GM21825 (cell line): ENCODE data around the gene MN1.

Experiments
- ATAC-seq: cut with Tn5 transposase; IDR thresholded peaks from one replicate; pipeline ENCODE4 v1.9.1; 2021; ENCODE audit warnings: mild to moderate bottlenecking, moderate library complexity; ENCODE audit not compliant: unreplicated experiment

Gene MN1

DNA sequence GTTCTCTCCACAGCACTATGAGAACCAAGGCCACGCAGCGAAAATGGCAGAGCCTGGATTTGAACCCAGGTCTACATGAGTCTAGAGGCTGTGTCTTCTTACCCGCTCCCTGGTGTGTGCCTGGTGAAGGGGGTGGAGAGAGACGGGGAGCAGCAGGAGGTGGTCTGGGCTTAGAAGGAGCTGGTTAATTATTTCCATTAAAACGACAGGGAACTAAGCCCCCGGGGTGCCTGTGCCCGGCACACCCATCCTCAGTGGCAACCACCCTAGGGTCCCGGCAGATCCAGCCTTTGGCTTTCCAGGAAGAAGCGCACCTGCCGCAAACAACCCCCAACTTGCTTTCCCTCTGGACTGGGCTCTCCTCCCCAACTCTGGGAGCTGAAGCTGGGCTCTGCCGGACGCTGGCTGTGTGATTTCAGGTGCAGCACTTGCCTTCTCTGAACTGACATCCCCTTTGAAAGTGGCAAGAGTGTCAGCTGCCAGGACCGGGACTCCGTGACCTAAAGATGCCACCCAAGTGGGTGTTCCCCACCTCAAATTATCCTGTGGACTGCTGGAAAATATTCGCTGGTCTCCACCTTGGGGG lies 35.8 kb downstream of the MN1 start:
- no peak for ATAC-seq

DNA sequence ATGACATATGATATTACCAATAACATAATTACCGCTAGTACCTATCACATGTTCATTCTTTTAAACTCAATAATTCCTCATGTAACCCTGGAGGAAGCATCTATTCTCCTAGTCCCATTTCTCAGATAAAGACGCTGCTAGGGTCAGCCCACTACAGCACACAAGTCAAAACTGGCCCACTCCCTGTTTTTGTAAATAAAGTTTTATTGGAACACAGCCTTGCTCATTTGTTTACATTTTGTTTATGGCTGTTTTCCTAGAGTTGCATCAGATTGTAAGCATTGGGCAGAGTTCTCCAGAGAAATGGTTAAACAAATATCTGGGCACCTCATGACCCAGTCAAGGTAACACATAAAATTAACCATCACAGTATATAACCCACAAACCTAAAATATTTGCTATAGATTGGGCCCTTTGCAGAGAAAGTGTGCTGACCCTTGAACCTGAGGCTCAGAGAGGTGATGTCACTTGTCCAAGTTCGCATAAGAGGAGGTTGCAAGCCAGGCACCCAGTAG lies 36.8 kb downstream of the MN1 start:
- ATAC-seq, result no peak

DNA sequence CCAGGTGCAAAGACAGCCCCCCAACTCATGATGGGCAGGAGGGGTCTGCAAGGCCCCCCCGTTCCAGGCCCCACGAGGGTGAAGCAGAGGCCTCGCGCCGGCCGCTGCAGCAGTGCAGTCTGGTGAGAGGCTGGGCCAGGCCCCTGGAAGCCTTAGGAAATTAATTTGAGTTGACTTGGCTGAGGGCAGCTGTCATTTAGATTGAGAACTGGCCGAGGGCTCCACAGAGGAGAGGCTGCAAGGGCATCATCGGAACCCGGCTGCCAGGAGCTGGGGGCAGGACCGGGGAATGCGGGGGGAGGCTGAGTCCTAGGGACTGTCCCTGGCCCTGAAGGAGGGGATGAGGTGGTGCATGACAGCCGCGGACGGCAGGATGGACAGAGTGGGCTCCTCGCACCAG lies 39.9 kb downstream of the MN1 start:
- ATAC-seq, result no peak

GRCh38 chr22:27761000-27761399 lies 40.6 kb downstream of the MN1 start:
- no peak for ATAC-seq

DNA sequence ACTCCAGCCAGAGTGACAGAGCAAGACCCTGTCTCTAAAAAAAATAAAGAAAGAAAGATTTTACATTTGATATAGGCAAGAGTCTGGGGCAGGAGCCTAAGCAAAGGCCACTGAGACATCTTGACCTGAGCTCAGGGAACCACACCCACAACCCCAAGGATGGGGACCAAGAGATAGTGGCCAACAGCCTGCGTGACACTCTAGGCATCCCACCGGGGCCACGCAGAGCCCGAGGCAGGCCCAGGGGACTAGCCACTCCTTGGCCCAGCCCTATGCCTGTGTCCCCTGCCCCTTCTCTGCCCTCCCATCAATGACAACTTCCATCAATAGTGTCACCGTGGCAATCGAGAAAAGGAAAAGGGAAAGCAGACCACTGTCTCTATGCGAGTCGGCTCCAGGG lies 41.1 kb downstream of the MN1 start:
- no peak for ATAC-seq

DNA sequence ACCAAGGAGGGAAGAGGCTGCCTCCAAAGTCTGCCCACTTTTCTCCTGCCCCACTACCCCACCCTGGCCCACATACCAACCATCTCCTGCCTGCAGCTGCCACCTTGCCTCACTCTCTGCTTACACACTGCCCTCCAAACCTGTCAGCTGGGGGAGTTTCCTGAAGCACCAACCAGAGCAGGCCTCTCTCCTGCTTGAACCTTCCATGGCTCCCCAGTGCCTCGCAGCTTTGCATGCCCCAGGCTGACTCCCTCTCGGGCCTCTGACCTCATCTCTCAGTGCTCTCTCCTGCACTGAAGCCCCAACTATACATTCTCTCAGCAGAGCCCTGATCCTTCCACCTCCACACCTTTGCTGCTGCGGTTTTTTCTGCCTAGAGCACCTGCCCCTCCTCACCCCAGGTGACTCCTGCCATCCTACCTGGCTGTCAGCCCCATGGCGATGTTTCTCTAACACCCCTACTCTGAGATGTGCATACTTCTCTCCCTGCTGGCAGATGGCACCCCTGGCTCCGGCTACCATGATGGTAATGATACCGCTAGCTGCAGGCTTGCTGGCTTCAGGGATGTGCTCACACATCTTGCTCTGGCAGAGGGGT lies 43.5 kb downstream of the MN1 start:
- no peak for ATAC-seq

DNA sequence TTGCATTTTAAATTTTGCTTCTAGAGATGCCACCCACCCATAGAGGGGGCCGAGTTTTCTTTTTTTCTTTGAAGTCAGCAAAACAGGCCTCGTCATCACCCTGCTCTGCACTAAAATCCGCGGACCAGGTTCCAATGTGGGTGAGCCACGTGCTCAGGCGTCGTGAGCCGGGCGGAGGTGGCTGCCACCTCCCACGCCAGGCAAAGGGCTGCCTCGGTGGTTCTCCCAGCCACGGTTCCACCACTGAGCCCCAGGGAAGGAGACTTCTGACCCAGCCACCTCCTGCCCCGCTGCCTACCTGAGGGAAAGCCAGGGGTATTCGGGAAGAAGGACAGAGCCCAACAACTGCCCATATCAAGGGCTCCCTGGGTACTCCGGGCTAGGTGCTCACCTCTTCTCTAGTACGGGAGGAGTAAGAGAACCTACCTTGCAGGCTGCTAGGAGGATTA lies 45.3 kb downstream of the MN1 start:
- ATAC-seq, result no peak

DNA sequence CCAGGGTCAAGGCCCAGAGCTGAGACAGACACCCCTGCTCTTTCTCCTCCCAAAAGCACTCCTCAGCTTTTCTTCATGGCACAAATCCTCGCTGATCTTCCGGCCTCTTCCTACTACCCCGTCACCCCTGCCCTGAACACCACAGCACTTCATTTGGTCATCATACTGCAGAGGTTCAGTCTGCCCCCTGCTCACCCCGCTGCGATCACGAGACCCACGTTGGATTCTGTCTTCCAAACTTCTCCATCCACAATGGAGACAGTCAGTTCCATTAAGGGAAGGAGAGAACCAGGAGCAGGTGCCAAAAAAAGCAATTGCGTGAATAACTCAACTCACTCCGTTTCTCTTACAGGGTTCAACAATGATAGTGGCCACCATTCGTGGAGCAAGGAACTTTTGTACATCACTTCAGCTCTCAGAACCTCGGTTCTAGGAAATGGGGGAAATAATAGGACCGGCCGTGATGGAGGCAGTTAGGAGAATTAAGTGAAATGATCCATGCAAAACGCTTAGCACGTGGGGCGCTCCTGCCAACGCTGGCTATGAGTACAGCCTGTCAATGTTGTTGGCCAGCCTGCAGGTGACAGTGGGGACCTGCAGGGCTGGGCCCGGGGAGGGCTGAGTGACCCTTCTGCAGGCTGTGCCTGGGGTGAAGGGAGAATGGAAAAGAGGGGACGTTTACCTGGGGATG lies 45.9 kb downstream of the MN1 start:
- ATAC-seq, result no peak

DNA sequence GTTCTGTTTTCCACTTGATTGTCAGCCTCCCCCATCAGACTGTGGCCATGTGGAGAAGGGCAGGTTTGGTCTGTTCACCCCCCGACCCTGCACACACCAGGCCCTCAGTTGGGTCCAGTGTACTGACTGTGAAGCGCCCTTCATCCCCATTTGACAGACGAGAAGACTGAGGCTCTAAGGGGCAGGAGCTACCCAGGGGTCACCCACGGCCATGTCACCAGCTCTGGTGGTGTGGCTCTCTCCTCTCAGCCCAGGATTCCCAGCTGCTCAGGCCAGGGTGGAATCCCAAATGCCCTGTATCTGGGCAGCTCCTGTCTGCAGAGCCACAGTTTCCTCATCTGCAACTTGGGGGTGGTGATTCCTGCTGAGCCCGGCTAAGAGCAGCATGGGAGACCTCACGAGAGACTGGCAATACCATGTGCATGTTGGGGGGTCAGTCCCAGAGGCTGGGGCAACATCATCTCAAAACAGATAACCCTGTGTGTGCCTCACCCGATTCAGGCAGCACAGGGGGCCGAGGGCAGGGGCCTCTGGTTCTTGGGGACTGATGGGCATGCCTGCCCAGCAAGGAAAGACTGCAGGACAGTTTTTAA lies 46.6 kb downstream of the MN1 start:
- ATAC-seq, result no peak

- no peak for ATAC-seq
Observed at GRCh38 chr22:27754247-27754887, 47.2 kb downstream of the MN1 start.

GRCh38 chr22:27752771-27753170 lies 48.8 kb downstream of the MN1 start:
- no peak for ATAC-seq

- no peak for ATAC-seq
Observed at GRCh38 chr22:27752141-27752540, 49.4 kb downstream of the MN1 start.

GRCh38 chr22:27751277-27752070 lies 50.1 kb downstream of the MN1 start:
- ATAC-seq, result no peak

GRCh38 chr22:27750584-27751265 lies 50.8 kb downstream of the MN1 start:
- no peak for ATAC-seq

GRCh38 chr22:27749597-27750225 lies 51.8 kb downstream of the MN1 start:
- ATAC-seq, result no peak

DNA sequence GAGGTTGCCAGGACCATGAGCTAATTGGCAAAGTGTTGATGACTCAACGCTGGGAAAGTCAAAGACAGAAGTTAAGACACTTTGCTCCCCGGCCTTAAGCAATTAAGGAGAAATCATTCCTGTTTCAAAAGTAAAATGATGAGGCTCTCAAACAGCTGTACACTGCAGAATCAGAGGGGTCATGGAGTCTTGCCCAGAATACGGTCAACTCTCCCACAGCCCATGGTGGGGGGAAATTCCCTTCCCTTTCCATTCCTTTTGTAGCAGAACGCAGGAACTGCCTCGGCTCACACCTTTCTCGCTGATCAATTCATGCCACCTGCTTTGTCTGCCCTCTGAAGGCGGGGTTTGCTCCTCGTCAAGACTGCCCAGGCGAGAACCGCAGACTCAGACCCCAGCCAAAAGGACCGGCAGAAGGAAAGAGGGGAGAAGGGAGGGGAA lies 52.8 kb downstream of the MN1 start:
- ATAC-seq, result no peak

DNA sequence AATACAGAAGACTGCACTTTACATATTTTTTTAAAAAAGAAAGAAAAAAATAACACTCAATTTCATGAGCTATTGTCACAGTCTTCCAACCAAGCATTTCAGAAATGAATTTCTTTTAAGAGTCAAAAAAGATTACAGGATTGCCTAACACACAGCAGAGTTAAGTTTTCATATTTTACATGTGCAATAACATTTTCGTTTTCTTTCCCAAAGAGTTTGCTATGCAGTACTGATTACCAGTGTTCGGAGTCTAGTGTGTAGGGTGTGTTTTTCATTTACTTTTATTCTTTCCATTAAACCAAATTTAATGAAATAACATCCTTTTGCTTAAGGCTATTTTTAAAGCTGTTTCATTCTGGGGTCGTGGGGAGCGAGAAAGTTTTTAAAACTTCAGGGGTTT lies 53.2 kb downstream of the MN1 start:
- no peak for ATAC-seq

GRCh38 chr22:27747396-27748221 lies 53.9 kb downstream of the MN1 start:
- no peak for ATAC-seq

GRCh38 chr22:27746918-27747317 lies 54.6 kb downstream of the MN1 start:
- no peak for ATAC-seq
